RWPE2 (cell line): Measurements from ENCODE around the gene MYL1.

Experiments used
- ATAC-seq: fragments of 200-7000 bp; cut with Tn5 transposase; 3 replicates; pipeline ENCODE4 v1.9.1; 2021; ENCODE audit warnings: low read depth
- DNase-seq: peaks from one replicate; pipeline ENCODE4 v3.0.0-alpha.2; 2020; ENCODE audit warnings: low spot score
- H3K27ac ChIP-seq: fragments of 450-650 bp; 2 replicates; pipeline ENCODE4 v1.5.1; 2017; ENCODE audit warnings: mild to moderate bottlenecking; ENCODE audit not compliant: poor library complexity, severe bottlenecking
- H3K27me3 ChIP-seq: fragments of 250-450 bp; sonication (Bioruptor Pico); 2 replicates; pipeline ENCODE4 v1.5.1; 2021; ENCODE audit warnings: mild to moderate bottlenecking, moderate library complexity; ENCODE audit not compliant: insufficient read depth, poor library complexity, severe bottlenecking
- H3K36me3 ChIP-seq: fragments of 250-450 bp; sonication (Bioruptor Pico); 2 replicates; pipeline ENCODE4 v1.5.1; 2020; ENCODE audit warnings: low read depth, mild to moderate bottlenecking, moderate library complexity
- H3K4me1 ChIP-seq: fragments of 250-450 bp; sonication (Bioruptor Pico); 2 replicates; pipeline ENCODE4 v1.5.1; 2021; ENCODE audit warnings: mild to moderate bottlenecking, moderate library complexity; ENCODE audit not compliant: insufficient read depth, poor library complexity, severe bottlenecking
- H3K4me3 ChIP-seq: fragments of 250-450 bp; sonication (Bioruptor Pico); 2 replicates; pipeline ENCODE4 v1.5.1; 2021; ENCODE audit warnings: mild to moderate bottlenecking, moderate library complexity; ENCODE audit not compliant: severe bottlenecking
- H3K9me3 ChIP-seq: fragments of 250-450 bp; sonication (Bioruptor Pico); 2 replicates; pipeline ENCODE4 v1.5.1; 2021; ENCODE audit warnings: mild to moderate bottlenecking, moderate library complexity; ENCODE audit not compliant: severe bottlenecking
- CTCF ChIP-seq: fragments of 450-650 bp; IDR thresholded peaks from one replicate; pipeline ENCODE4 v1.5.1; 2017; ENCODE audit warnings: mild to moderate bottlenecking, moderate library complexity; ENCODE audit not compliant: poor library complexity, severe bottlenecking

The MYL1 gene

GRCh38 chr2:210318486-210318885 is 3.5 kb upstream of the MYL1 start:
- no peaks in the 10 kb centered on the region for H3K27me3 ChIP-seq
- H3K9me3 ChIP-seq = no peaks in the 10 kb centered on the region
- no peak overlapping the region for H3K27ac ChIP-seq
- H3K4me1 ChIP-seq = no peaks in the 10 kb centered on the region
- DNase-seq = no peak
- TF ChIP-seq CTCF = no peak
- no peaks in the 10 kb centered on the region for H3K36me3 ChIP-seq
- ATAC-seq = no peak
- no peak overlapping the region for H3K4me3 ChIP-seq

DNA sequence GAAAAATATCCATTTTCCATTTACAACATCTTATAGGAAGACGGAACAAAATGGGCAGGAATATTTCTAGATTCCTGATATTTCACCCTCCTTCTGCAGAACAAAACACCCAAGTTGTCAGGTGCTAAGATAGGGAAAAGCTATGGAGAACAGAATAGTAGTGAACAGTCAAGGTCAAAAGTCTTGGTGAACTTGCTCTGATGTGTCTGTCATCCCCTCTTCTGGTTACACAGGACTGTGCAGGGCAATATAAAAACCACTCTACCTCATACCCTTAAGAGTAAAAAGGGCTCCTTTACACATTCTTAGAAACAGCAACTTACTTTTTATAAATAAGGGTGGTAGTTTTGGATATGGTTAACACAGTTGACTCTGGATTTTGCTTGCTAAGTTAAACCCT is 4.4 kb downstream of the MYL1 start:
- ATAC-seq = no peak
- Histone ChIP-seq H3K4me3 (no peak overlapping the region), H3K4me1 (no peaks in the 10 kb centered on the region), H3K27me3 (peaks cover 5% of the 10 kb centered on the region), H3K36me3 (no peaks in the 10 kb centered on the region), H3K27ac (no peak overlapping the region), H3K9me3 (no peaks in the 10 kb centered on the region)
- TF ChIP-seq CTCF = no peak
- no peak for DNase-seq

- Histone ChIP-seq H3K4me3 (no peak overlapping the region), H3K4me1 (no peaks in the 10 kb centered on the region), H3K27me3 (peaks cover 5% of the 10 kb centered on the region), H3K27ac (no peak overlapping the region), H3K9me3 (no peaks in the 10 kb centered on the region), H3K36me3 (no peaks in the 10 kb centered on the region)
- no peak for TF ChIP-seq CTCF
- DNase-seq (no peak), ATAC-seq (no peak)
Measured at GRCh38 chr2:210309548-210310233, 5.3 kb downstream of the MYL1 start.

- no peaks in the 10 kb centered on the region for H3K4me1 ChIP-seq
- H3K4me3 ChIP-seq = no peak overlapping the region
- H3K9me3 ChIP-seq = no peaks in the 10 kb centered on the region
- H3K27ac ChIP-seq = no peak overlapping the region
- H3K36me3 ChIP-seq = no peaks in the 10 kb centered on the region
- H3K27me3 ChIP-seq = peaks cover 5% of the 10 kb centered on the region
- DNase-seq (no peak), ATAC-seq (no peak)
- TF ChIP-seq CTCF = no peak
Measured at GRCh38 chr2:210303498-210303897, 11.5 kb downstream of the MYL1 start.

DNA sequence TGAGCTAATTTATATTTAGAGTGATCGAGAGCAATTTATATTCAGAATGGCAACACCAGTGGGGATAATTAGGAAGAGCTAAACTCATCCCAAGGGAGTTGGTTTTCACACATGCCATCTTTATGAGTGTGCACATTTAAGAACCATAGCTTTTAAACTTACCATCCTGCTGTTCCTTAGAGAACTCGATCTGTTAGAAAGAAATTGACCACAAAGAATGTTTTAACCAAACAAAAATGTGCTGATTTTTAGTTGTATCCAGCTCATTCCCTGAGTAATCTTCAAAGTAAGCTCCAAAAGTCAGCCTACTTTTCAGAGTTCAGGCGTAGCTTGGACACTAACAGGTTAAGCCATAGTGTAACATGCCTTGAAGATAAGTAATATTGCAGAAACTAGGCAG is 12.6 kb downstream of the MYL1 start:
- ATAC-seq (no peak), DNase-seq (no peak)
- H3K4me3 ChIP-seq = no peak overlapping the region
- H3K4me1 ChIP-seq = no peaks in the 10 kb centered on the region
- no peak overlapping the region for H3K27ac ChIP-seq
- no peaks in the 10 kb centered on the region for H3K36me3 ChIP-seq
- H3K27me3 ChIP-seq = peaks cover 5% of the 10 kb centered on the region
- no peak for TF ChIP-seq CTCF
- no peaks in the 10 kb centered on the region for H3K9me3 ChIP-seq
